ENCODE data around the gene FAM227A. TPM values are rescaled to one million over a fixed set of nuclear protein-coding genes. Genes with fewer than 3 reads are reported as not detected.

The FAM227A gene
- total RNA-seq, 1 donor from 2014 or later = 10.3 TPM

GRCh38 chr22:38613588-38613987 is 42.6 kb downstream of the FAM227A start:
- H3K27ac Mint-ChIP-seq = no peak overlapping the region
- H3K9me3 Mint-ChIP-seq = peaks cover 8% of the 10 kb centered on the region
- H3K4me1 Mint-ChIP-seq = no peaks in the 10 kb centered on the region
- peaks cover 46% of the 10 kb centered on the region for H3K36me3 Mint-ChIP-seq
- DNase-seq (ENCODE audit: low spot score in 2 of 2, unreplicated experiment in 2 of 2) = no peak
- H3K27me3 Mint-ChIP-seq (ENCODE audit: low read depth) = no peaks in the 10 kb centered on the region
- H3K4me3 Mint-ChIP-seq = no peak overlapping the region
- TF ChIP-seq CTCF (IDR thresholded peaks at IDR 0.05; ENCODE audit: unreplicated experiment) = no peak

- TF ChIP-seq CTCF (IDR thresholded peaks at IDR 0.05; ENCODE audit: unreplicated experiment) = no peak
- Mint-ChIP-seq H3K36me3 (peaks cover 34% of the 10 kb centered on the region), H3K27me3 (ENCODE audit: low read depth) (no peaks in the 10 kb centered on the region), H3K4me1 (no peaks in the 10 kb centered on the region), H3K9me3 (no peaks in the 10 kb centered on the region), H3K4me3 (no peak overlapping the region), H3K27ac (no peak overlapping the region)
- no peak for DNase-seq (ENCODE audit: low spot score in 2 of 2, unreplicated experiment in 2 of 2)
Measured at GRCh38 chr22:38612217-38613006, 43.8 kb downstream of the FAM227A start.

GRCh38 chr22:38611559-38611958 is 44.6 kb downstream of the FAM227A start:
- TF ChIP-seq CTCF (IDR thresholded peaks at IDR 0.05; ENCODE audit: unreplicated experiment) = no peak
- Mint-ChIP-seq H3K4me1 (no peaks in the 10 kb centered on the region), H3K9me3 (no peaks in the 10 kb centered on the region)

GRCh38 chr22:38610234-38610633 is 46.0 kb downstream of the FAM227A start:
- Mint-ChIP-seq H3K4me3 (no peak overlapping the region), H3K4me1 (no peaks in the 10 kb centered on the region), H3K27me3 (ENCODE audit: low read depth) (no peaks in the 10 kb centered on the region), H3K9me3 (no peaks in the 10 kb centered on the region), H3K36me3 (peaks cover 19% of the 10 kb centered on the region), H3K27ac (no peak overlapping the region)
- TF ChIP-seq CTCF (IDR thresholded peaks at IDR 0.05; ENCODE audit: unreplicated experiment) = no peak
- no peak for DNase-seq (ENCODE audit: low spot score in 2 of 2, unreplicated experiment in 2 of 2)

More at GRCh38 chr22:38611559-38611958, 44.6 kb downstream of the FAM227A start:
- no peak for DNase-seq (ENCODE audit: low spot score in 2 of 2, unreplicated experiment in 2 of 2)
- H3K4me3 Mint-ChIP-seq = no peak overlapping the region
- H3K36me3 Mint-ChIP-seq = peaks cover 28% of the 10 kb centered on the region
- H3K27ac Mint-ChIP-seq = no peak overlapping the region
- H3K27me3 Mint-ChIP-seq (ENCODE audit: low read depth) = no peaks in the 10 kb centered on the region

GRCh38 chr22:38608992-38609750 is 47.0 kb downstream of the FAM227A start:
- Mint-ChIP-seq H3K27ac (no peak overlapping the region), H3K9me3 (no peaks in the 10 kb centered on the region), H3K4me1 (no peaks in the 10 kb centered on the region), H3K4me3 (no peak overlapping the region), H3K27me3 (ENCODE audit: low read depth) (no peaks in the 10 kb centered on the region), H3K36me3 (peaks cover 22% of the 10 kb centered on the region)
- no peak for DNase-seq (ENCODE audit: low spot score in 2 of 2, unreplicated experiment in 2 of 2)
- no peak for TF ChIP-seq CTCF (IDR thresholded peaks at IDR 0.05; ENCODE audit: unreplicated experiment)
